Stimulated activated CD4-positive, alpha-beta T cell treated with anti-CD3 and anti-CD28 coated beads, Interleukin-2, amount 100 ng/mL, for 24 hours (primary cell): Measurements from ENCODE around the gene DTNB.
"Not testable (repeated sequence)": the region's sequence is repeated elsewhere in the genome, so short reads cannot be mapped to it uniquely, and the experiment has no call there.

Experiments
- DNase-seq, 2 donors: peaks; one replicate each; pipeline ENCODE4 v3.0.0-alpha.2; 2020

The DTNB gene

GRCh38 chr2:25537526-25537925 is 135.9 kb downstream of the DTNB start:
- no peak for DNase-seq

GRCh38 chr2:25535411-25536289 is 137.7 kb downstream of the DTNB start:
- not testable (repeated sequence) for DNase-seq

GRCh38 chr2:25534937-25535336 is 138.4 kb downstream of the DTNB start:
- not testable (repeated sequence) for DNase-seq

DNA sequence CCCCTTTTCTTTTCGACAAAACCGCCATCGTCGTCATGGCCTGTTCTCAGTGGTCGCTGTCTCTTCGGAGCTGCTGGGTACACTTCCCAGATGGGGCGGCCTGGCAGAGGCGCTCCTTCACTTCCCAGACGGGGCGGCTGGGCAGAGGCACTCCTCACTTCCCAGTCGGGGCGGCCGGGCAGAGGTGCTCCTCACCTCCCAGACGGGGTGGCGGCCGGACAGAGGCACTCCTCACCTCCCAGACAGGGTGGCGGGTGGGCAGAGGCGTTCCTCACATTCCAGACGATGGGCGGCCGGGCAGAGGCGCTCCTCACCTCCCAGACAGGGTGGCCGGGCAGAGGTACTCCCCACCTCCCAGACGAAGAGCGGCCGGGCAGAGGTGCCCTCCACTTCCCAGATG is 138.9 kb downstream of the DTNB start:
- DNase-seq, result no peak

- DNase-seq, result not testable (repeated sequence)
These were observed 139.6 kb downstream of the DTNB start for GRCh38 chr2:25533771-25534170.

GRCh38 chr2:25532521-25532920 is 140.9 kb downstream of the DTNB start:
- no peak for DNase-seq

- DNase-seq, result no peak
These were observed 144.3 kb downstream of the DTNB start for GRCh38 chr2:25529034-25529433.

- DNase-seq, result no peak
These were observed 145.2 kb downstream of the DTNB start for GRCh38 chr2:25528173-25528572.

GRCh38 chr2:25524507-25524906 is 148.9 kb downstream of the DTNB start:
- DNase-seq, result no peak

GRCh38 chr2:25523060-25523459 is 150.3 kb downstream of the DTNB start:
- no peak for DNase-seq

DNA sequence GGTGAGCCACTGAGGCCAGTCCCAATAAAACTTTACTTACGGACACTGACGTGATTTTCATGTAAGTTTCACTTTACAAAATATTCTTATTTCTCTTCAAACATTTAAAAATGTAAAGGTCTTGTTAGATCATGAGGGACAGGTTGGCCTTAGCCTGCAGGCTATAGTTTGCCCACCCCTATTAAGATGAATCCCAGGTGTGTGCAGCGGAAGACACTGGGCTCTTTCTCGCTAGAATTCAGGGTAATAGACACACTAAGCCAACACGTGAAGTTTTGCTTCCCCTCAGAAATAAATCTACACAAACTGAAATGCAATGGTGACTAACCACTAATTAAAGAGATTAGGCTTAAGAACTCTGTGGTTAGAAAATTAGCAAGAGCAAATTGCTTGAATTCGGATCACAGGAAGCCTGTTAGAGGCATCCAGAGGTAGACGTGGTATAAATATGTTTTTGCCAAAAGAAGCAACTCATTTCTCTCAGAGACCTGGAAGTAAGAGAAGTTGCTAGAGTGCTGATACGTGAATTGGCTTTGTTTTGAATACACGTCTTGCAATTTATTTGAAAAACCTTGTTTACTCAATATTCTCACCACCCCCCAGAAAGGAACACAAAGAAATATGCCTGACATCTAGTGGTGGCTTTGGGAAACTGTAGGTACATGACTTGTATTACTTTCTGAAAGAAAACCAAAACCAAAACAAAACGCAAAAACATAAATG is 151.6 kb downstream of the DTNB start:
- peak in 1 of 2 donors; percentile 34 for DNase-seq

- no peak for DNase-seq
These were observed 152.3 kb downstream of the DTNB start for GRCh38 chr2:25521126-25521525.

DNA sequence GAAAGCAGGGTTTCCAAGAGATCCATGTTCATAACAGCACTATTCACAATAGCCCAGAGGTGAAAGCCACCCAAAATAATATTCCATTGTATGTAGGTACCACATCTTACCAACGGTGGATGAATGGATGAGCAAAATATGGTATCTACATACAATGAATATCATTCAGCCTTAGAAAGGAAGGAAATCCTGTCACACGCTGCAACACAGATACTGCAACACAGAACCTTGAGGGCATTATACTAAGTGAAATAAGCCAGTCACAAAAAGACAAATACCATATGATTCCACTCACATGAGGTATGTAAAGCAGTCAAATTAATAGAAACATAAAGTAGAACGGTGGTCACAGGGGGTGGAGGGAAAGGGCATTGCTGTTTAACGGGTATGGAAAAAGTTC is 155.7 kb downstream of the DTNB start:
- DNase-seq, result no peak

DNA sequence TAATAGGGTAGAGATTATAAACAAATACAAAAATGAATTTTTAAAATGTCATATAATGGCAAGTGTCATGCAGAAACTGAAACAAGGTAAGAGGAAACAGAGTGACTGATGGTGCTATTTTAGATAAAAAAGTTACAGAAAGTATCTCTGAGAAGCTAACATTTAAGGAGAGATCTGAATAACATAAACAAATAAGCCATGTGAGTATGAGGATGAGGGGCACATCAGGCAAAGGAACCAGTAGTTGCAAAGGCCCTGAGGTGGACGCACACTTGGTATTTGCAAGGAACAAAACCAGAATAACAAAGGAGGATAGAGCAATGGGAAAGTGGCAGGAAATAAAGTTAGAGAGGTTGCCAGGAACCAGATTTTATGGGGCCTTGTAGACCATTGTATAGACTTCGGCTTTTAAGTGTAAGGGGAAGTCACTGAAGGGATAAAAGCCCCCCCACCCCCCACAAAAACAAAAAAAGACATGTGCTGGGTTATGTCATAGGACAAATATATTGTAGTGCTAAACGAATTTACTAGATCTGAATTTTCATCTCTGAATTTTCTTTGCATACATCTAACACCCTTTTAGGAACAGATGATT is 159.2 kb downstream of the DTNB start:
- DNase-seq, result no peak

- DNase-seq, result no peak
These were observed 160.7 kb downstream of the DTNB start for GRCh38 chr2:25512707-25513106.

DNA sequence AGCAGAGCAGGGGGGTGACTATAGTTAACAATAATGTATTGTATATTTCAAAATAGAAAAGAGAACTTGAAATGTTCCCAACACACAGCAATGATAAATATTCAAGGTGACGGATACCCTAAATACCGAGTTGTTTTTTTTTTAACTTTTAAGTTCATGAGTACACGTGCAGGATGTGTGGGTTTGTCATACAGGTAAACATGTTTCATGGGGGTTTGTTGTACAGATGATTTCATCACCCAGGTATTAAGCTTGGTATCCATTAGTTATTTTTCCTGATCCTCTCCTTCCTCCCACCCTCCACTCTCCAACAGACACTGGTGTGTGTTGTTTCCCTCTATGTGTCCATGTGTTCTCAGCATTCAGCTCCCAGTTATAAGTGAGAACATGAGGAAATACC is 167.2 kb downstream of the DTNB start:
- no peak for DNase-seq

DNA sequence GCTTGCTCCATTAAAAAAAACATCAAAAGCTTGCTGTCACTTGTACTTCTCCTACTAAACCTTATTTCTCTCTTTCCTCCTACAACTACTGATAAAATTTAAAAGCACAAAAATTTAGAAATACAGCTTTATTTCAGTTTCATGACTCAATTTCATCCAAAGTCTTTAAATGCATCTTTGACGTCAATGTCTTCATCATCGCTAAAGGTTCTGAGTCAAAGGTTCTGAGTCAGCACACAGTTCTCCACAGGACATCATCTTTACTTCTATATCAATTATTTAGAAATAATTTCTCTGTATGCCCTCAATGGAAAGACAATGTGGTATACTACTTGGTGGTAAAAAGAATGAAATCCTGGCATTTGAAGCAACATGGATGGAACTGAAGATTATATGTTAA is 167.8 kb downstream of the DTNB start:
- no peak for DNase-seq

- no peak for DNase-seq
These were observed 168.2 kb downstream of the DTNB start for GRCh38 chr2:25505182-25505581.

DNA sequence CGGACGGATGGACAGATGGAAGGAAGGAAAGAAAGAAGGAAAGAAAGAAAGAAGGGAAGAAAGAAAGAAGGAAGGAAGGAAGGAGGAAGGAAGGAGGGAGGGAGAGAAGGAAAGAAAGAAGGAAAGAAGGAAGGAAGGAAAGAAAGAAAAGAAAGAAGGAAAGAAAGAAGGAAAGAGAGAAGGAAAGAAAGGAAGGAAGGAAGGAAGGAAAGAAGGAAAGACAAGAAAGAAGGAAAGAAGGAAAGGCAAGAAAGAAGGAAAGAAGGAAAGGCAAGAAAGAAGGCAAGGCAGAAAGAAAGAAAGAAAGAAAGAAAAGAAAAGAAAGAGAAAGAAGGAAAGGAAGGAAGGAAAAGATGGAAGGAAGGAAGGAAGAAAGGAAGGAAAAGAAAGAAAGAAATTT is 169.1 kb downstream of the DTNB start:
- no peak for DNase-seq

DNA sequence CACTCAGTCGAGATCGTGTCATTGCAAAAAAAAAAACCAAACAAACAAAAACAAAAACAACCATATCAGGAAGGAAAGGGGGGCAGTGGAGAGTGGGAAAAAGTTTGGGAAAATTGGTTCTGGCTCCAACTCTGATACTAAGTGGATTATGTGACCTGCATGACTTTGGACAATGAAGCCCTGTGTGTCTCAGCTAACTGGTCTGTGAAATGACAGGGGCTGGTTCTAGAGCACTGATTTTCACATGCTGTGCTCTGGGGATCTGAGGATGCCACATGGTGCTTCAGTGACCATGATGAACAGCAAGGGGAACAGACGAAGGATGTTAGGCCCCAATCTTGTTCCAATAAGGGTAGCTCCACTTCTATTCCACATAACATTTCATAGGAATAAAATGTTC is 174.2 kb downstream of the DTNB start:
- no peak for DNase-seq

GRCh38 chr2:25497918-25498407 is 175.4 kb downstream of the DTNB start:
- DNase-seq, result no peak

GRCh38 chr2:25497229-25497917 is 176.0 kb downstream of the DTNB start:
- DNase-seq, result no peak

DNA sequence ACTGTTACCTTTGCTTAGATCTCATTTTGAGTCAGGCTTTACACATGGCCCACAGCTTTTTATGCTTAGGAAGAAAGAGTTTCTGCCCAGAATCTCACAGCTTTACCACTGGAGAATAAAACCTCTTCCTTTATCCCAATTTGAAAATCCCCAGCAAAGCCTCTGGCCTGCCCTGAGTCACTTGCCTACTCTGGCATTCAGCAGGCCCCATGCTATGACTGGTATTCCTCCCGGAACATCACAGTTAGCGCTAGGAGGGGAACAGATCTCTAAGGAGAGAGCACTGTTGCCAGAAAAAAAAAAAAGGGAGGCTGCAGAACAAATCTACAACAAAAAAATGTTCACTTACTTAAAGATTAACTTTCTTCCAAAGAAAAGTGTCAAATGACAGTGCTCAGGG is 178.8 kb downstream of the DTNB start:
- DNase-seq, result no peak
